ENCODE data around the gene CIPC.

DNA sequence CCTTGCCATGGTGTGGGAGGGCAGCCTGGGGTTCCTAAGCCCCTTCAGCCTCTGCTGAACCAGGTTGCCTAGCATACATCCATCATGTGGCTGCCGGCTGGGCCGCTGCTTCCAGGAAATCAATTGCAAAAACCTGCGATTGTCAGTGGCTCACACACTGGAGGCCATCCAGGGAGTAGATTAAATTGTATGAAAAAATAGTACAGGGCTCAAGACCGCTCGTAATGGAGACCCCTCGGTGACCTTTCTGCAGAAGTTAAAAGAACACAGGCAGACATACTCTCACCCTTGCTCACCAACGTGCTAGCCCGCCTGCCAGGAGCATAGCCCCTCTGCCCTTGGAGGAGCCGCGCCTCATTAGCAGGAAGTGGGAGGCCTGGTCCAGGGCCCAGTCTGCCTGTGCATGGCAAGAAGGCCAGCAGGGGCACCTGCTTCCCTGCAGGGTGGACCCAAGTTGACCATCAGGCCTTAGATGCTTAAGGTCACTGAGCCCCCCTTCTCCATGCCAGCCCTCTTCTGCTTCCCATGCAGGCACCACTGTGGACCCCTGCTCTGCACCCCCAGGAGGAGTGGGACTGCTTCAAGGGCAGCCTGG is 31.4 kb upstream of the CIPC start:
- TF ChIP-seq, protein P1, sequence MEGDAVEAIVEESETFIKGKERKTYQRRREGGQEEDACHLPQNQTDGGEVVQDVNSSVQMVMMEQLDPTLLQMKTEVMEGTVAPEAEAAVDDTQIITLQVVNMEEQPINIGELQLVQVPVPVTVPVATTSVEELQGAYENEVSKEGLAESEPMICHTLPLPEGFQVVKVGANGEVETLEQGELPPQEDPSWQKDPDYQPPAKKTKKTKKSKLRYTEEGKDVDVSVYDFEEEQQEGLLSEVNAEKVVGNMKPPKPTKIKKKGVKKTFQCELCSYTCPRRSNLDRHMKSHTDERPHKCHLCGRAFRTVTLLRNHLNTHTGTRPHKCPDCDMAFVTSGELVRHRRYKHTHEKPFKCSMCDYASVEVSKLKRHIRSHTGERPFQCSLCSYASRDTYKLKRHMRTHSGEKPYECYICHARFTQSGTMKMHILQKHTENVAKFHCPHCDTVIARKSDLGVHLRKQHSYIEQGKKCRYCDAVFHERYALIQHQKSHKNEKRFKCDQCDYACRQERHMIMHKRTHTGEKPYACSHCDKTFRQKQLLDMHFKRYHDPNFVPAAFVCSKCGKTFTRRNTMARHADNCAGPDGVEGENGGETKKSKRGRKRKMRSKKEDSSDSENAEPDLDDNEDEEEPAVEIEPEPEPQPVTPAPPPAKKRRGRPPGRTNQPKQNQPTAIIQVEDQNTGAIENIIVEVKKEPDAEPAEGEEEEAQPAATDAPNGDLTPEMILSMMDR (IDR thresholded peaks at IDR 0.05), result no peak
- TF ChIP-seq POLR2A (IDR thresholded peaks at IDR 0.05), result no peak
